Tibial artery (tissue), 4 donors: Measurements from ENCODE around the gene P2RY10.
"Not testable (repeated sequence)": the region's sequence is repeated elsewhere in the genome, so short reads cannot be mapped to it uniquely, and the experiment has no call there.

ENCODE experiments used
- DNase-seq, 2 donors: peaks; one replicate each; pipeline ENCODE4 v3.0.0-alpha.2; 2019
- H3K27ac ChIP-seq, 2 donors: fragments of 200-600 bp; sonication (generic) in 1 of 2; 1 replicate in 1 of 2; 2 replicates in 1 of 2; pipeline ENCODE4 v1.5.1; 2018 to 2019; ENCODE audit warnings: mild to moderate bottlenecking in 1 of 2
- H3K27me3 ChIP-seq, 2 donors: fragments of 200-600 bp; sonication (generic) in 1 of 2; one replicate each; pipeline versions ENCODE4 v1.5.1 to v1.6.0; 2016 to 2019
- H3K36me3 ChIP-seq, 3 donors: fragments of 200-600 bp; sonication (generic) in 2 of 3; one replicate each; pipeline ENCODE4 v1.5.1; 2016 to 2019; ENCODE audit warnings: mild to moderate bottlenecking in 2 of 3
- H3K4me1 ChIP-seq, 4 donors: fragments of 200-600 bp; sonication (generic) in 2 of 4; 1 replicate in 3 of 4; 2 replicates in 1 of 4; pipeline ENCODE4 v1.5.1; 2016 to 2019
- H3K4me3 ChIP-seq, 2 donors: fragments of 200-600 bp; sonication (generic) in 1 of 2; 1 replicate in 1 of 2; 2 replicates in 1 of 2; pipeline ENCODE4 v1.5.1; 2018 to 2019; ENCODE audit warnings: mild to moderate bottlenecking in 2 of 2
- H3K9me3 ChIP-seq, 3 donors: fragments of 200-600 bp; sonication (generic) in 1 of 3; one replicate each; pipeline ENCODE4 v1.5.1; 2016 to 2019
- CTCF ChIP-seq, 2 experiments: fragments of 200-600 bp in 1 of 2; fragments of 450-650 bp in 1 of 2; IDR thresholded peaks; one replicate each; pipeline ENCODE4 v1.5.1; 2017 to 2019; ENCODE audit warnings: antibody characterized with exemption in 2 of 2, mild to moderate bottlenecking in 1 of 2, moderate library complexity in 1 of 2
- intact Hi-C: fragments of 100-400 bp; cut with DNase I; formaldehyde crosslinking; loops from one replicate; pipeline ENCODE4 v1.15.0; 2023; ENCODE audit warnings: low total_unique reads

P2RY10 gene

DNA sequence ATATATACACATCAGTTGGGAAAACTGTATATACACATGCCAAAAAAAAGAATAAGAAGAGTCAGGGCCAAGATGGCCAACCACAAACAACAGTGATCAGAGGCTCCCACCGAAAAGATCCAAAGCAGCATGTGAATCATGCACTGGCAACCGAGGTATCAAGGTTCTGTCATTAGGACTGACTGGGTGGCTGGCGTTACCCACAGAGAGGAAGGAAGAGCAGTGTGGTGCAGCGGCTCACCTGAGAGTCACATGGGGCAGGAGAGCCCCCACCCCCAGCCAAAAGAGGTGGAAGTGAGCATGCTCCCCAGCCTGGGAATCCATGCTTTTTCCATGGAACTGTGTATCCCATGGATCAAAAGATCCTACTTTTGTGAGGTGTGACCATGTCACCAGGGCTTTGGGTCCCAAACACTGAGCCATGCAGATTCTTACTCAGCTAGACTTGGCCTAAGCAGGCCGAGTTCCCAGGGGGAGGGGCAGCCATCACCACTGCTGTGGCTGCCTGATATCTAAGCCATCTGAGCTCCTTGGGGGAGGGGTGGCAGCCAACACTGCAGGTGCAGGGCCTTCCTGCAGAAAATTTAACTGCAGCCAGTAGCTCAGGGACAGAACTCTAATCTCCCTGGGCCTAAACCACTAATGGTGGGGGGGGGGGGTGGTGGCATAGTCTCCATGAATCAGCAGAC is 52.8 kb downstream of the P2RY10 start:
- intact Hi-C loops, result no loop called here
- Histone ChIP-seq H3K4me1 (no peaks in the 10 kb centered on the region), H3K36me3 (no peaks in the 10 kb centered on the region), H3K27me3 (no peaks in the 10 kb centered on the region), H3K27ac (no peak overlapping the region), H3K4me3 (no peak overlapping the region), H3K9me3 (no peaks in the 10 kb centered on the region)
- no peak for TF ChIP-seq CTCF (IDR thresholded peaks at IDR 0.05)
- DNase-seq, result no peak

- DNase-seq, H3K9me3 ChIP-seq, H3K27ac ChIP-seq, H3K4me1 ChIP-seq, H3K4me3 ChIP-seq, H3K36me3 ChIP-seq, intact Hi-C loops, H3K27me3 ChIP-seq: not testable (repeated sequence)
These were observed 62.3 kb downstream of the P2RY10 start for GRCh38 chrX:79007540-79007939.
